ENCODE data around the gene CARD9.

- TF ChIP-seq CTCF (conservative IDR thresholded peaks at IDR 0.05) (no peak), EZH2 (IDR thresholded peaks at IDR 0.05; ENCODE audit: low read depth) (no peak)
Measured at GRCh38 chr9:136351252-136351800, 22.1 kb downstream of the CARD9 start.

Data from PC-9 (cell line).